Heart left ventricle (tissue), 16 donors: ENCODE data around the gene FAAP100. TPM values are rescaled to one million over a fixed set of nuclear protein-coding genes. Genes with fewer than 3 reads are reported as not detected.

Source experiments
- ATAC-seq, 4 donors: fragments of 200-7000 bp; cut with Tn5 transposase; one replicate each; pipeline ENCODE4 v1.9.1; 2020 to 2022; ENCODE audit warnings: moderate library complexity in 4 of 4, mild to moderate bottlenecking in 3 of 4, moderate number of reproducible peaks in 1 of 4
- DNase-seq, 5 donors: peaks; one replicate each; pipeline ENCODE4 v3.0.0-alpha.2; 2020
- H3K27ac ChIP-seq, 12 donors: fragments of 200-600 bp; sonication (generic) in 4 of 12; one replicate each; pipeline versions ENCODE4 v1.5.0 to v1.8.0; 2016 to 2022; ENCODE audit warnings: mild to moderate bottlenecking in 2 of 12
- H3K27me3 ChIP-seq, 9 donors: fragments of 200-600 bp; sonication (generic) in 2 of 9; one replicate each; pipeline versions ENCODE4 v1.5.1 to v1.8.0; 2016 to 2022; ENCODE audit warnings: mild to moderate bottlenecking in 3 of 9
- H3K36me3 ChIP-seq, 9 donors: fragments of 200-600 bp; sonication (generic) in 2 of 9; one replicate each; pipeline versions ENCODE4 v1.5.0 to v1.8.0; 2018 to 2022; ENCODE audit warnings: mild to moderate bottlenecking in 2 of 9
- H3K4me1 ChIP-seq, 12 donors: fragments of 200-600 bp; sonication (generic) in 4 of 12; one replicate each; pipeline versions ENCODE4 v1.5.0 to v1.8.0; 2016 to 2022; ENCODE audit warnings: mild to moderate bottlenecking in 3 of 12
- H3K4me3 ChIP-seq, 12 donors: fragments of 200-600 bp; sonication (generic) in 4 of 12; one replicate each; pipeline versions ENCODE4 v1.5.0 to v1.8.0; 2017 to 2022; ENCODE audit warnings: mild to moderate bottlenecking in 9 of 12, moderate library complexity in 4 of 12
- H3K9me3 ChIP-seq, 12 donors: fragments of 200-600 bp; sonication (generic) in 4 of 12; one replicate each; pipeline versions ENCODE4 v1.5.0 to v1.8.0; 2016 to 2022; ENCODE audit warnings: mild to moderate bottlenecking in 1 of 12
- POLR2A ChIP-seq, 2 donors: fragments of 450-650 bp; IDR thresholded peaks; one replicate each; pipeline ENCODE4 v1.6.1; 2017; ENCODE audit warnings: antibody characterized with exemption in 2 of 2, mild to moderate bottlenecking in 2 of 2, moderate library complexity in 2 of 2
- WGBS, 4 donors: extraction: QIAGEN DNeasy Blood & Tissue Kit in 2 of 4; methylation state at CpG; one replicate each; pipeline versions ENCODE4 v1.1.5 to v1.1.7; 2013 to 2018; 5-methylcytosine and 5-hydroxymethylcytosine counted together
- intact Hi-C, 10 donors: fragments of 100-400 bp; cut with DNase I; formaldehyde crosslinking; loops; one replicate each; pipeline versions ENCODE4 v1.11.1 to v1.14.2; 2022
- polyA plus RNA-seq, 2 donors: library from polyadenylated mRNA; stranded (reverse); fragments of 200-250 nt; gene quantifications; one replicate each; pipeline ENCODE4 v1.2.3, GENCODE V29; 2013
- total RNA-seq, 9 donors: library from RNA; depleted of rRNA in 2 of 9; stranded (reverse); fragments of >200 nt in 2 of 9; fragmentation: NEBNext Ultra II Directional in 3 of 9; extraction: Animal tissue kit (Norgen Biotek cat#: 25700) in 3 of 9; gene quantifications; one replicate each; pipeline versions ENCODE4 v1.1.0 to v1.2.4, GENCODE V29; 2016 to 2023
- TF ChIP-seq, protein P1 (sequence below), 12 donors: fragments of 200-600 bp; sonication (generic) in 4 of 12; IDR thresholded peaks; one replicate each; pipeline versions ENCODE4 v1.5.0 to v1.8.0; 2018 to 2022; ENCODE audit warnings: antibody characterized with exemption in 12 of 12, mild to moderate bottlenecking in 5 of 12
- donor health status: ischemic (EF 13 %, LVEDD 7.1; RV severe dilation, severe dysfunction).
- donor health status: healthy with polysubstance abuse.
- donor health status: DM: no; HTN: yes; CAD: no.
- donor health status: DM: no; HTN: no; CAD: no.
- donor health status: ischemic (EF 25% LVEDD 6.9; RV normal size, moderate dysfunction).
- donor health status: ischemic (EF 25% LVEDD 5.7; RV mildly dilated, moderate dysfunction).
- donor health status: healthy.
- donor health status: DM: yes; HTN: yes; CAD: no.
- donor health status: ischemic (EF 35%, LVEDD 5.7; RV mildly dilated, moderate dysfunction).
- donor health status: nonischemic (EF 11% LVEDD 7.7; RV severe dilation, severe dysfunction).
- donor health status: DM: yes; HTN: yes; CAD: no.
- donor health status: PGD.
- donor health status: ischemic (EF 29% LVEDD 5.4; RV normal size, mild dysfunction).
- donor health status: nonischemic (EF 23%, LVEDD 6.1; RV moderate dilation, normal function).

The FAAP100 gene
- total and polyA plus RNA-seq, 11 donors = 10.1 to 21.6 (median 16.6) TPM

DNA sequence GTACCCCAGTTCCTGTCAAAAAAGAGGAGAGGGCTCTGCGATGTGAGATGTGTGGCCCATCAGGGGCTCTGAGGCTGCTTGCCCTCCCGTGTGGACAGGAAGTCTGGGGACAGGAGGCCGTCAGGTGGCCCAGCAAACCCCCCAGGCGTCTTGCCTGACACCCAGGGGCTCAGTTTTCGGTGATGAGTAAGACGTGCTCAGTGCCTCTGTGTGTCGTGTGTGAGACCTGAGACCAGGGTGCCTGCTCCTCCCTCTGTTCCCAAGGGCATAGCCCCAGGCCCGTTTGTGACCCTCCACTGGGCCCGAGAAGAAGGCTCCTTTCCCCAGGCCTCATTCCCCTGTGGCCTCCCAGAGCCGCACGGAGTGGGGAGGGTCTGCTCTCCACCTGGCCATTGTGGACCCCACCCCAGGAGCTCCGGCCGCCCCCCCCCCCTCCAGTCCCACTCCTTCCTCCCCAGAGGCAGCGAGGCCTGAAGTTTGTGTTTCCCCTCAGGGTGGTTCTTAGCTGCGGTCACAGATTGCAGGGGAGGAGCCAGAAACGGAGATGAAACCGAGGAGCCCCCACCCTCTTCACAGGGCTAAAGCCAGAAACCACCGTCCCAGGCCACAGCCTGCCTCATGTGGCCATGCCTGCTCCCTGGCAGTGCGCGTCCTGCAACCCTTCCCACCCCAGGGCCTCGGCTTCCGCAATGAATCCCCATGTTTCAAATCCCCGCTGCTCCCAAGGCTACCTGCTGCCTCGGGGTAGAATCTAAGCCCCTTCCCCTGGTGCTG, 34.6 kb downstream of the FAAP100 start:
- 43 to 63% (median 53%) methylated on average over 17 to 24 of the region's 24 CpGs for WGBS, 4 donors
- DNase-seq = peak in 1 of 5 donors; percentile 34
- peaks cover 8 to 66% (median 46%) of the 10 kb centered on the region in 12 donors for H3K4me1 ChIP-seq
- intact Hi-C loops = loop anchor here in 6 of 10 donors (5.0 to 10.0 kb wide), 4 partner anchors 35 to 347 kb away; partner anchors contain the start of genes FAAP100 (in 4 of the 6), BAHCC1 (in 1 of the 6) and P4HB (in 1 of the 6)
- peak overlapping the region in 8 of 12 donors; percentile 24 to 100 (median 34) for H3K27ac ChIP-seq
- peak overlapping the region in 6 of 12 donors; percentile 11 to 64 (median 59) for H3K4me3 ChIP-seq
- no peaks in the 10 kb centered on the region for H3K36me3 ChIP-seq
- peaks cover 0 to 4% (median 0%) of the 10 kb centered on the region in 9 donors for H3K27me3 ChIP-seq
- TF ChIP-seq, protein P1, sequence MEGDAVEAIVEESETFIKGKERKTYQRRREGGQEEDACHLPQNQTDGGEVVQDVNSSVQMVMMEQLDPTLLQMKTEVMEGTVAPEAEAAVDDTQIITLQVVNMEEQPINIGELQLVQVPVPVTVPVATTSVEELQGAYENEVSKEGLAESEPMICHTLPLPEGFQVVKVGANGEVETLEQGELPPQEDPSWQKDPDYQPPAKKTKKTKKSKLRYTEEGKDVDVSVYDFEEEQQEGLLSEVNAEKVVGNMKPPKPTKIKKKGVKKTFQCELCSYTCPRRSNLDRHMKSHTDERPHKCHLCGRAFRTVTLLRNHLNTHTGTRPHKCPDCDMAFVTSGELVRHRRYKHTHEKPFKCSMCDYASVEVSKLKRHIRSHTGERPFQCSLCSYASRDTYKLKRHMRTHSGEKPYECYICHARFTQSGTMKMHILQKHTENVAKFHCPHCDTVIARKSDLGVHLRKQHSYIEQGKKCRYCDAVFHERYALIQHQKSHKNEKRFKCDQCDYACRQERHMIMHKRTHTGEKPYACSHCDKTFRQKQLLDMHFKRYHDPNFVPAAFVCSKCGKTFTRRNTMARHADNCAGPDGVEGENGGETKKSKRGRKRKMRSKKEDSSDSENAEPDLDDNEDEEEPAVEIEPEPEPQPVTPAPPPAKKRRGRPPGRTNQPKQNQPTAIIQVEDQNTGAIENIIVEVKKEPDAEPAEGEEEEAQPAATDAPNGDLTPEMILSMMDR (IDR thresholded peaks at IDR 0.05) = no peak
- TF ChIP-seq POLR2A (IDR thresholded peaks at IDR 0.05) = no peak
- ATAC-seq = no peak
- H3K9me3 ChIP-seq = no peaks in the 10 kb centered on the region

DNA sequence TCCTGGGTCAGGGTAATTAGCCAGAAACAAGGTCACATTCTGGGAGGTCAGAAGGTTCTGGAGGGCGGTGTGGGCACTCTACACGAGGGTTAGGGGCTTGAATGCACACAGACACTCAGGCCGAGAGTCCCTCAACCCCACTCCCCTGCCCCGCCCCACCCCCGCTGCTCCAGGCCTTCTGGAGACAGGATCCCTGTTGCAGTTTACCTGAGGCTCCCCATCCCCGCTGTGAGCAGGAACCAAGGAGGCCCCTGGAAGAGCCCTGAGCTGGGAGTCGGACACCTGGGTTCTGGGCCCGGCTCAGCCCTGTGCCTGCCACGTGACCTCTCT, 35.2 kb downstream of the FAAP100 start:
- Histone ChIP-seq H3K27me3 (no peaks in the 10 kb centered on the region), H3K4me1 (peaks cover 8 to 66% (median 46%) of the 10 kb centered on the region in 12 donors), H3K4me3 (peak overlapping the region in 8 of 12 donors; percentile 6 to 98 (median 87)), H3K36me3 (peaks cover 0 to 5% (median 1%) of the 10 kb centered on the region in 9 donors), H3K9me3 (no peaks in the 10 kb centered on the region), H3K27ac (peak overlapping the region in 7 of 12 donors; percentile 32 to 100 (median 100))
- WGBS, 4 donors = 76 to 86% (median 84%) methylated on average over 7 to 9 of the region's 9 CpGs
- peak in 1 of 5 donors; percentile 21 for DNase-seq
- intact Hi-C loops = loop anchor here in 6 of 10 donors (5.0 to 10.0 kb wide), 4 partner anchors 35 to 348 kb away; partner anchors contain the start of genes FAAP100 (in 4 of the 6), BAHCC1 (in 1 of the 6) and P4HB (in 1 of the 6)
- TF ChIP-seq POLR2A (IDR thresholded peaks at IDR 0.05) = no peak
- TF ChIP-seq, protein P1 (IDR thresholded peaks at IDR 0.05) = no peak
- no peak for ATAC-seq

- intact Hi-C loops = loop anchor here in 6 of 10 donors (5.0 to 10.0 kb wide), 4 partner anchors 36 to 348 kb away; partner anchors contain the start of genes FAAP100 (in 4 of the 6), BAHCC1 (in 1 of the 6) and P4HB (in 1 of the 6)
- DNase-seq (peak in 1 of 5 donors; percentile 21), ATAC-seq (no peak)
- Histone ChIP-seq H3K27me3 (no peaks in the 10 kb centered on the region), H3K27ac (peak overlapping the region in 10 of 12 donors; percentile 99 to 100 (median 100)), H3K4me3 (peak overlapping the region in 11 of 12 donors; percentile 6 to 99 (median 94)), H3K36me3 (peaks cover 2 to 11% (median 7%) of the 10 kb centered on the region in 9 donors), H3K9me3 (no peaks in the 10 kb centered on the region), H3K4me1 (peaks cover 8 to 66% (median 46%) of the 10 kb centered on the region in 12 donors)
- no peak for TF ChIP-seq POLR2A (IDR thresholded peaks at IDR 0.05)
- TF ChIP-seq, protein P1 (IDR thresholded peaks at IDR 0.05) = no peak
- WGBS, 4 donors = 35 to 63% (median 52%) methylated on average over 3 to 4 of the region's 4 CpGs
Measured at GRCh38 chr17:81516439-81516838, 35.7 kb downstream of the FAAP100 start.
